PC-3 (cell line): ENCODE results near the gene CANT1. TPM values are rescaled to one million over a fixed set of nuclear protein-coding genes. Genes with fewer than 3 reads are reported as not detected.

Experiments used
- ATAC-seq: fragments of 200-7000 bp; cut with Tn5 transposase; 2 replicates; pipeline ENCODE4 v1.9.1; 2020; ENCODE audit warnings: mild to moderate bottlenecking, moderate library complexity
- BruUV-seq: library from RNA; stranded (reverse); fragments of 400-500 nt; replicated peaks from 2 replicates; lab custom pipeline; 2021; lab: Mats Ljungman, UMichigan
- CTCF ChIA-PET: fragments of 300-600 bp; sonication (Branson Sonifier 250); formaldehyde crosslinking; loops from one replicate; lab custom pipeline; 2022; ENCODE audit warnings: antibody characterized with exemption; lab: Charles Lee
- POLR2A ChIA-PET: fragments of 300-600 bp; sonication (Branson Sonifier 250); formaldehyde crosslinking; loops from one replicate; lab custom pipeline; 2022; ENCODE audit warnings: antibody characterized with exemption; ENCODE audit not compliant: unreplicated experiment; lab: Charles Lee
- DNase-seq: peaks from one replicate; pipeline ENCODE4 v3.0.0-alpha.2; 2015
- H2AFZ ChIP-seq: fragments of 300-600 bp; sonication (generic); 2 replicates; pipeline ENCODE4 v1.6.0; 2016; ENCODE audit warnings: antibody characterized with exemption, low read length
- H3F3A ChIP-seq: fragments of 300-600 bp; sonication (generic); one replicate; pipeline ENCODE4 v1.6.0; 2017; ENCODE audit warnings: antibody characterized with exemption, low read length, control low read depth, mild to moderate bottlenecking; ENCODE audit not compliant: unreplicated experiment
- H3K27ac ChIP-seq: fragments of 300-600 bp; sonication (generic); 2 replicates; pipeline ENCODE4 v1.5.1; 2016; ENCODE audit warnings: mild to moderate bottlenecking, low read length
- H3K27me3 ChIP-seq: fragments of 300-600 bp; sonication (generic); 2 replicates; pipeline ENCODE4 v1.6.1; 2016; ENCODE audit warnings: low read length, mixed read lengths
- H3K36me3 ChIP-seq: fragments of 300-600 bp; sonication (generic); 2 replicates; pipeline ENCODE4 v1.6.1; 2016; ENCODE audit warnings: low read depth, mixed run types, low read length, mixed read lengths
- H3K4me1 ChIP-seq: fragments of 300-600 bp; sonication (generic); 2 replicates; pipeline ENCODE4 v1.5.1; 2016; ENCODE audit warnings: low read length; ENCODE audit not compliant: insufficient read depth
- H3K4me2 ChIP-seq: fragments of 300-600 bp; sonication (generic); 2 replicates; pipeline ENCODE4 v1.6.0; 2016; ENCODE audit warnings: low read length
- H3K4me3 ChIP-seq: fragments of 300-600 bp; sonication (generic); 2 replicates; pipeline ENCODE4 v1.5.1; 2016; ENCODE audit warnings: mild to moderate bottlenecking, low read length, mixed read lengths
- H3K79me2 ChIP-seq: fragments of 300-600 bp; sonication (generic); 2 replicates; pipeline ENCODE4 v1.6.1; 2017; ENCODE audit warnings: low read length, mixed read lengths
- H3K9ac ChIP-seq: fragments of 300-600 bp; sonication (generic); 2 replicates; pipeline ENCODE4 v1.6.0; 2016; ENCODE audit warnings: mild to moderate bottlenecking, low read length
- H3K9me2 ChIP-seq: fragments of 300-600 bp; sonication (generic); replicated peaks from 2 replicates; pipeline ENCODE4 v1.6.1; 2016; ENCODE audit warnings: mixed run types, low read length, mixed read lengths
- H3K9me3 ChIP-seq: fragments of 300-600 bp; sonication (generic); 2 replicates; pipeline ENCODE4 v1.6.1; 2016; ENCODE audit warnings: low read length, mixed read lengths
- H4K20me1 ChIP-seq: fragments of 300-600 bp; sonication (generic); 2 replicates; pipeline ENCODE4 v1.6.1; 2016; ENCODE audit warnings: low read length, mixed read lengths
- EZH2 ChIP-seq: fragments of 300-600 bp; sonication (generic); IDR thresholded peaks from one replicate; pipeline ENCODE4 v1.6.1; 2017; ENCODE audit warnings: antibody characterized with exemption, mild to moderate bottlenecking, low read length; ENCODE audit not compliant: unreplicated experiment
- EZH2phosphoT487 ChIP-seq: fragments of 300-600 bp; sonication (generic); IDR thresholded peaks from 2 replicates; pipeline ENCODE4 v1.6.1; 2018; ENCODE audit warnings: mild to moderate bottlenecking, antibody characterized with exemption, low read length, borderline replicate concordance
- intact Hi-C: fragments of 100-400 bp; cut with micrococcal nuclease; formaldehyde crosslinking; loops from 2 replicates; pipeline ENCODE4 v1.9.0; 2023
- total RNA-seq: library from RNA; depleted of rRNA; stranded (reverse); fragments of >200 nt; gene quantifications from 2 replicates; pipeline ENCODE4 v1.2.3, GENCODE V29; 2014
- TF ChIP-seq, protein P1 (sequence below): fragments of 300-600 bp; sonication (generic); conservative IDR thresholded peaks from 2 replicates; pipeline ENCODE4 v1.5.1; 2017; ENCODE audit warnings: antibody characterized with exemption, low read depth, mild to moderate bottlenecking, low read length

The CANT1 gene
- total RNA-seq, 1 experiment from 2014 or later, result 191 TPM

DNA sequence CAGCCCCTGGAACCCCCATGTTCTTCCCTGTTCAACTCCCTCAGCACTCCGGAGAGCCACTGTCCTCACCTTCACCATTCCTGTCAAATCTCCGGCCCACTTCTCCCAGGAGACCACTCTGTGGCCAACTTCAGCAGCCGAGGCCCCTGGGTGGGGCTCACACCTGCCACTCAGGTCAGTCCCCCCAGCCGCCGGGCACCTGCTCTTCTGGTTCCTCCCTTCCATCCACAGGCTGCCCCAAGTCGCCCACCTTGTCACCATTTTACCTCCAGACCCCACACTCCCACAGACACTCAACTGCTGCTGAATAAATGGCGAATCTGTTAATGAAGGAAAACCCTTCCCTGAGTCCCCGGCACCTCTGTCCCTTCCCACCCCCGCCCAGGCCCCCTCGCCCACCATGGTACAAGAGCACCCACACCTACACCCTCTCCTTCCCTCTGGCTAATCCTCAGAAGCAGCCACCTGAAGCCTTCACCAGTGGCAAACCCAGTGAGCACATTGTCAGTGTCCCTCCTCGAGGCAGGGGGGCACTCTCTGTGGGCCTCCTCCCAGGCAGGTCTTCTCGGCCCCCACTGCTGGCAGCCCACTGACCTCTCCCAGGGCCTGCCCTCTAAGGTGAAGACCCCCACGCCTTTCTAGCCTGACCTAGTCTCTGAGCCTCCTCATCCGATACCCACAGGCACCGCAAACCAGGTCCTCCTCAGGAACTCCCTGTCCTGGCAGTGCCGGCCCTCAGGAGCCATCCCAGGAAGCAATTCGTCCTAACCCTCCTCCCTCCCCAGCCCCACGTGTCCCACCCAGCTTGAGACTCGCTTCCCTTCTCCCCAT lies 8.2 kb downstream of the CANT1 start:
- POLR2A ChIA-PET, result no interaction called here
- ATAC-seq (no peak), DNase-seq (no peak)
- intact Hi-C loops, result no loop called here
- H2AFZ ChIP-seq, result no peak overlapping the region
- no peaks in the 10 kb centered on the region for H3K9me2 ChIP-seq
- H3K4me2 ChIP-seq, result no peak overlapping the region
- H3K9me3 ChIP-seq, result no peaks in the 10 kb centered on the region
- H3K27me3 ChIP-seq, result no peaks in the 10 kb centered on the region
- no TSS peak for BruUV-seq
- H3K9ac ChIP-seq, result no peak overlapping the region
- CTCF ChIA-PET, result no interaction called here
- peaks cover 92% of the 10 kb centered on the region for H3K79me2 ChIP-seq
- H3K27ac ChIP-seq, result no peak overlapping the region
- TF ChIP-seq, protein P1, sequence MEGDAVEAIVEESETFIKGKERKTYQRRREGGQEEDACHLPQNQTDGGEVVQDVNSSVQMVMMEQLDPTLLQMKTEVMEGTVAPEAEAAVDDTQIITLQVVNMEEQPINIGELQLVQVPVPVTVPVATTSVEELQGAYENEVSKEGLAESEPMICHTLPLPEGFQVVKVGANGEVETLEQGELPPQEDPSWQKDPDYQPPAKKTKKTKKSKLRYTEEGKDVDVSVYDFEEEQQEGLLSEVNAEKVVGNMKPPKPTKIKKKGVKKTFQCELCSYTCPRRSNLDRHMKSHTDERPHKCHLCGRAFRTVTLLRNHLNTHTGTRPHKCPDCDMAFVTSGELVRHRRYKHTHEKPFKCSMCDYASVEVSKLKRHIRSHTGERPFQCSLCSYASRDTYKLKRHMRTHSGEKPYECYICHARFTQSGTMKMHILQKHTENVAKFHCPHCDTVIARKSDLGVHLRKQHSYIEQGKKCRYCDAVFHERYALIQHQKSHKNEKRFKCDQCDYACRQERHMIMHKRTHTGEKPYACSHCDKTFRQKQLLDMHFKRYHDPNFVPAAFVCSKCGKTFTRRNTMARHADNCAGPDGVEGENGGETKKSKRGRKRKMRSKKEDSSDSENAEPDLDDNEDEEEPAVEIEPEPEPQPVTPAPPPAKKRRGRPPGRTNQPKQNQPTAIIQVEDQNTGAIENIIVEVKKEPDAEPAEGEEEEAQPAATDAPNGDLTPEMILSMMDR, result no peak
- peaks cover 62% of the 10 kb centered on the region for H3K4me1 ChIP-seq
- no peak overlapping the region for H3K4me3 ChIP-seq
- peaks cover 44% of the 10 kb centered on the region for H3K36me3 ChIP-seq
- peaks cover 19% of the 10 kb centered on the region for H3F3A ChIP-seq
- peaks cover 30% of the 10 kb centered on the region for H4K20me1 ChIP-seq

DNA sequence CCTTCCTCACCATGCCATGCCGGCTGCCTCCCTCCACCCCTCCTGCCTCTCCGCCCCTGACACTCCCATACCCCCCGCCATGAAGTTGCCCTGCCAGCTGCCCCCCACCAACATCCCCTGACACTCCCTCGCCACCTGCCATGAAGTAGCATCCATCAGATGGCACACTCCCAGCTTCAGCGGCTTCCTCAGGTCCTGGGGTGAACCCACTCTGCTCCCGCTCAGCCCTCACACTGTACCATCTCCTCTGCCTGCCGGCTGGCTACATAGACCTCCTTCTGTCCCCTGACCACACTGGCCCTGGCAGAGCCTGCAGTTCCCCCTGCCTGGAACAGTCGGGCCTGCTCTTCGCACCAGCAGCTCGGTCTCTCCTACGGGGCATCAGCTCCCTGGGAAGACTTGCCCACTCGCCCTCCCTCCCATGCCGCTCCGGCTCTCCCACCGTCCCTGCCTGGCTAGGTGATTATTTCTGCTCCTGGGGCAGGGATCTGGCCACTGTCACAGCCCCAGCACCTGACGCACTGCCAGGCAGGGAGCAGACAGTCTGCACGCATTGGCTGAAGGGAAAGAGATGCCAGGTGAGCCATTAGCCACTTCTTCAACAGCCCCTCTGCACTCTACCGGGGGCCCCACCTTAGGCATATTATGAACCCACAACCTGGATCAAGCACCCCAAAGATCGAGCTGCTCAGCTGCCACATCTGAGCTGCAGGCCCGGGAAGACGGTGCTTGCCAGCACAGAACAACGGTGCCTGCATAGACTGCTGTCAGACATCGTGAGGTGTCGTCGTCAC lies 9.0 kb downstream of the CANT1 start:
- POLR2A ChIA-PET, result no interaction called here
- Histone ChIP-seq H4K20me1 (peaks cover 22% of the 10 kb centered on the region), H3K4me2 (no peak overlapping the region)

More for the DNA sequence above, 9.0 kb downstream of the CANT1 start:
- Histone ChIP-seq H3K4me3 (no peak overlapping the region), H3K4me1 (peaks cover 62% of the 10 kb centered on the region), H3K36me3 (peaks cover 47% of the 10 kb centered on the region), H3K27me3 (no peaks in the 10 kb centered on the region), H3K9ac (no peak overlapping the region), H3F3A (peaks cover 13% of the 10 kb centered on the region), H3K9me3 (no peaks in the 10 kb centered on the region), H3K79me2 (peaks cover 91% of the 10 kb centered on the region), H3K9me2 (no peaks in the 10 kb centered on the region), H3K27ac (no peak overlapping the region), H2AFZ (no peak overlapping the region)
- ATAC-seq (no peak), DNase-seq (no peak)
- TF ChIP-seq EZH2 (no peak), EZH2phosphoT487 (no peak)
- TF ChIP-seq, protein P1, result no peak
- BruUV-seq, result no TSS peak
- intact Hi-C loops, result no loop called here
- CTCF ChIA-PET, result no interaction called here
